ENCODE results near the gene MT1F. TPM values are rescaled to one million over a fixed set of nuclear protein-coding genes. Genes with fewer than 3 reads are reported as not detected.

The MT1F gene
- 10 to 100 TPM in 2 of 3 donors, 1 to 10 TPM in 1; 6.1 to 35.5 (median 27.8) TPM for total RNA-seq
- long read RNA-seq, donor 1, partial matches to known transcripts = 0 of 4 reads
- long read RNA-seq, donor 1, other reads (novel, unspliced or antisense) = 0 of 4 reads
- long read RNA-seq, donor 2, transcript MT1F-201 (3 exons, 690 nt) = major isoform, 16 of 18 reads
- long read RNA-seq, donor 2, partial matches to known transcripts = 0 of 18 reads
- long read RNA-seq, donor 2, other reads (novel, unspliced or antisense) = 2 of 18 reads

DNA sequence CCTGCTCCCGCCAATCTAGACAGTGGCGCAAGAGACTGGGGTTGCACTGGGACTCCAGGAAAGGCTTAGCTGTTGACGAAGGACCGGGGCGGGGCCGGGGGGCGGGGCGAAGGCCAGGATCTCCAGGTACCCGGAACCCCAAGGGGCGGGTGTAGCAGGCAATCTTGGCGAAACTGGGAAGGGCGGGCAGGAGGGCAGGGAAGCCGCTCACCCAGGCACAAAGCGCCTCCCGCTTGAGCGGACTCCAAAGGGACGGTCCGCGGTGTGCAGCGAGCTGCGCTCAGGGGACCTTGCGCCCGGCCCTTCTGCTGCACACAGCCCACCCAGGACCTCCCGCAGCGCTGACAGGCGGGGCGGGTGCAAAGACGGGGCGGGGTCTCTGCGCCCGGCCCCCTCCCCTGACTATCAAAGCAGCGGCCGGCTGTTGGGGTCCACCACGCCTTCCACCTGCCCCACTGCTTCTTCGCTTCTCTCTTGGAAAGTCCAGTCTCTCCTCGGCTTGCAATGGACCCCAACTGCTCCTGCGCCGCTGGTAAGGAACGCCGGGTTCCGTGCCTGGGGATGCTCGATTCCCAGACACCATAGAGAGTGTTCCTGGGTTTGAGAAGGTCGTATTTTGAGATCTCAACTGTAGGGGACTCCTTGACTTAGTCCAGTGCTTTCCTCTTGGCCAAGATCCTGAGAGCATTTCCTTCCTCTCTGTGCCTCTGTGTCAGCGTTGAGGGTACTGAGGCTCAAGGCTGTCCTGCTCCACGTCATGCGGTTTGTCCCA is at the start of gene MT1F:
Gene MT1F (plus strand): TSS at position 405 of the 772 bp plus-strand sequence. CDS start 100 bp downstream, at position 505.
- Histone ChIP-seq H3K4me1 (ENCODE audit: low read depth) (peaks cover 15% of the 10 kb centered on the region), H3K4me3 (peak within 1 kb of the TSS; percentile 36), H3K36me3 (ENCODE audit: low read depth) (no peaks in the 10 kb centered on the region), H3K9me3 (no peaks in the 10 kb centered on the region)
- ATAC-seq = peak; percentile 97
- DNase-seq = peak; percentile 96 to 99 (median 97)
- intact Hi-C loops (cut with DNase I, micrococcal nuclease) = no loop called here
- TF ChIP-seq, protein P1, sequence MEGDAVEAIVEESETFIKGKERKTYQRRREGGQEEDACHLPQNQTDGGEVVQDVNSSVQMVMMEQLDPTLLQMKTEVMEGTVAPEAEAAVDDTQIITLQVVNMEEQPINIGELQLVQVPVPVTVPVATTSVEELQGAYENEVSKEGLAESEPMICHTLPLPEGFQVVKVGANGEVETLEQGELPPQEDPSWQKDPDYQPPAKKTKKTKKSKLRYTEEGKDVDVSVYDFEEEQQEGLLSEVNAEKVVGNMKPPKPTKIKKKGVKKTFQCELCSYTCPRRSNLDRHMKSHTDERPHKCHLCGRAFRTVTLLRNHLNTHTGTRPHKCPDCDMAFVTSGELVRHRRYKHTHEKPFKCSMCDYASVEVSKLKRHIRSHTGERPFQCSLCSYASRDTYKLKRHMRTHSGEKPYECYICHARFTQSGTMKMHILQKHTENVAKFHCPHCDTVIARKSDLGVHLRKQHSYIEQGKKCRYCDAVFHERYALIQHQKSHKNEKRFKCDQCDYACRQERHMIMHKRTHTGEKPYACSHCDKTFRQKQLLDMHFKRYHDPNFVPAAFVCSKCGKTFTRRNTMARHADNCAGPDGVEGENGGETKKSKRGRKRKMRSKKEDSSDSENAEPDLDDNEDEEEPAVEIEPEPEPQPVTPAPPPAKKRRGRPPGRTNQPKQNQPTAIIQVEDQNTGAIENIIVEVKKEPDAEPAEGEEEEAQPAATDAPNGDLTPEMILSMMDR (IDR thresholded peaks at IDR 0.05) = no peak

DNA sequence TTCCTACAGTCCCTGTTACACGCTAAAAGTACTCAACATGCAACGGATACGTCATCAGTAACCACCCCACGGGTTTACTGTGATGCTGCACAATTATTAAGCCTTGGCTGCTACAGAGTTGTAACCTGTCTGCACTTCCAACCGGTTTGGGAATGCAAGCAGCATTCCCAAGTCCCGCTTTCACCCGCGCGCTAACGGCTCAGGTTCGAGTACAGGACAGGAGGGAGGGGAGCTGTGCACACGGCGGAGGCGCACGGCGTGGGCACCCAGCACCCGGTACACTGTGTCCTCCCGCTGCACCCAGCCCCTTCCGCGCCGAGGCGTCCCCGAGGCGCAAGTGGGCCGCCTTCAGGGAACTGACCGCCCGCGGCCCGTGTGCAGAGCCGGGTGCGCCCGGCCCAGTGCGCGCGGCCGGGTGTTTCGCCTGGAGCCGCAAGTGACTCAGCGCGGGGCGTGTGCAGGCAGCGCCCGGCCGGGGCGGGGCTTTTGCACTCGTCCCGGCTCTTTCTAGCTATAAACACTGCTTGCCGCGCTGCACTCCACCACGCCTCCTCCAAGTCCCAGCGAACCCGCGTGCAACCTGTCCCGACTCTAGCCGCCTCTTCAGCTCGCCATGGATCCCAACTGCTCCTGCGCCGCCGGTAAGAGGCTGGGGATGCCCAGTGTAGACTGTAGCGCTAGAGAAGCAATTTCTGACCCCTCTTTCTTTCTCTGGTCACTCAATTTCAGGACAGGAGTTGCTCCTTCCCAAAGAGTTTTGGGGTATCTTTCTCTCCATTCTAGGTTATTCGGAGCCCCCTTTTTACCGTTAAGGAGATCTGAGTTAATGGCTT is 49.5 kb upstream of the MT1F start, which contains the start of gene MT2A:
Gene MT2A (plus strand): TSS at position 542 of the 833 bp plus-strand sequence. CDS start 72 bp downstream, at position 614.
- Histone ChIP-seq H3K36me3 (ENCODE audit: low read depth) (no peaks in the 10 kb centered on the region), H3K4me3 (peak within 1 kb of the TSS; percentile 0), H3K4me1 (ENCODE audit: low read depth) (peaks cover 20% of the 10 kb centered on the region), H3K9me3 (no peaks in the 10 kb centered on the region)
- DNase-seq (peak; percentile 96 to 98 (median 97)), ATAC-seq (peak; percentile 92)
- intact Hi-C loops (cut with DNase I, micrococcal nuclease) = loop anchor here in 1 of 2 donors (10.0 kb wide), 1 partner anchor 93 kb away; no protein-coding TSS in a partner anchor
- TF ChIP-seq, protein P1 (IDR thresholded peaks at IDR 0.05) = no peak

DNA sequence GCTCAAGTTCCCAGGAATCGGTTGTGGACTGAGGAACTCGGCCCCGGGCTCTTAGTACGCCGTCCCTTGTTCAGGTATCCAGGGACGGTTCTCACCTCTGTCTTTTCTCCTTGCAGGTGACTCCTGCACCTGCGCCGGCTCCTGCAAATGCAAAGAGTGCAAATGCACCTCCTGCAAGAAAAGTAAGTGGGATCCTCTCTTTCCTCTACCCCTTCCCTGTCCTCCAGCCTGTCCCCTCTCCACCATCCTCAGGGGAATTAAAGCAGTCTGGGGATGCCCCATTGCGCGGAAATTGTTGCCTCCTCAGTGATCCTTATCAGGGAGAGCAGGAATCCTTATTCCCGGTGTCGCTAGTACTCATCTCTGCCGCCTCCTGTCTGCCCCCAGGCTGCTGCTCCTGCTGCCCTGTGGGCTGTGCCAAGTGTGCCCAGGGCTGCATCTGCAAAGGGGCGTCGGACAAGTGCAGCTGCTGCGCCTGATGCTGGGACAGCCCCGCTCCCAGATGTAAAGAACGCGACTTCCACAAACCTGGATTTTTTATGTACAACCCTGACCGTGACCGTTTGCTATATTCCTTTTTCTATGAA is 48.8 kb upstream of the MT1F start:
- H3K4me1 ChIP-seq (ENCODE audit: low read depth) = peaks cover 20% of the 10 kb centered on the region
- DNase-seq = peak in 2 of 3 donors; percentile 47 to 59
- ATAC-seq = peak; percentile 3
- intact Hi-C loops (cut with DNase I, micrococcal nuclease) = loop anchor here in 1 of 2 donors (10.0 kb wide), 1 partner anchor 94 kb away; no protein-coding TSS in a partner anchor
- TF ChIP-seq, protein P1 (IDR thresholded peaks at IDR 0.05) = no peak
- no peaks in the 10 kb centered on the region for H3K9me3 ChIP-seq
- H3K36me3 ChIP-seq (ENCODE audit: low read depth) = no peaks in the 10 kb centered on the region
- H3K4me3 ChIP-seq = peak overlapping the region; percentile 0

DNA sequence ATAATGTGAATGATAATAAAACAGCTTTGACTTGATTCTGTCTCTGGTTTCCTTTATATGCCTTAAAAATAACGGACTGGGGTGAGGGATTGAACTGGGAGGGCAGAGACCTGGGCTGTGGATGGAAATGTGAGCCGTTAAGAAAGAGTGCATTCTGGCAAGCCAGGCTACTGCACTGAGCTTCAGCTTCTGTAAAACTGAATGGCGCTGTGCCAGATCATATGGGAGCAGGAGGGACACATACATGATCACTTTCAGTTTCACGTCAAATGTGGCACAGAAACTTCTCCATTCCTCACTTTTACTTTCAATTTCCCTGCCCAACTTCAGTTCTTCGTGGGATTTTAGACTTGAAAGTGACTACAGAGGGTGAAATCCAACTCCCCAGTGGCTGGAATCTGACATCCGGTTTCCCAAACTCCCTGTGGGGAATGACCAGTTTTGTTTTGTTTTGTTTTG is 48.3 kb upstream of the MT1F start:
- H3K4me3 ChIP-seq = no peak overlapping the region
- intact Hi-C loops (cut with DNase I, micrococcal nuclease) = loop anchor here in 1 of 2 donors (10.0 kb wide), 1 partner anchor 95 kb away; no protein-coding TSS in a partner anchor
- H3K36me3 ChIP-seq (ENCODE audit: low read depth) = no peaks in the 10 kb centered on the region
- peak; percentile 61 for ATAC-seq
- peaks cover 20% of the 10 kb centered on the region for H3K4me1 ChIP-seq (ENCODE audit: low read depth)
- TF ChIP-seq, protein P1 (IDR thresholded peaks at IDR 0.05) = no peak
- peak; percentile 52 to 92 (median 70) for DNase-seq
- no peaks in the 10 kb centered on the region for H3K9me3 ChIP-seq

Measured in mucosa of descending colon (tissue), 3 donors.